Activated CD8-positive, alpha-beta memory T cell treated with anti-CD3 and anti-CD28 coated beads for 48 hours (primary cell): ENCODE data around the gene SAMD10.
"Not testable (repeated sequence)": the region's sequence is repeated elsewhere in the genome, so short reads cannot be mapped to it uniquely, and the experiment has no call there.

Source experiments
- DNase-seq, 3 experiments: peaks; one replicate each; pipeline ENCODE4 v3.0.0-alpha.2; 2020; ENCODE audit warnings: low read depth in 2 of 3, low spot score in 2 of 3

The SAMD10 gene

DNA sequence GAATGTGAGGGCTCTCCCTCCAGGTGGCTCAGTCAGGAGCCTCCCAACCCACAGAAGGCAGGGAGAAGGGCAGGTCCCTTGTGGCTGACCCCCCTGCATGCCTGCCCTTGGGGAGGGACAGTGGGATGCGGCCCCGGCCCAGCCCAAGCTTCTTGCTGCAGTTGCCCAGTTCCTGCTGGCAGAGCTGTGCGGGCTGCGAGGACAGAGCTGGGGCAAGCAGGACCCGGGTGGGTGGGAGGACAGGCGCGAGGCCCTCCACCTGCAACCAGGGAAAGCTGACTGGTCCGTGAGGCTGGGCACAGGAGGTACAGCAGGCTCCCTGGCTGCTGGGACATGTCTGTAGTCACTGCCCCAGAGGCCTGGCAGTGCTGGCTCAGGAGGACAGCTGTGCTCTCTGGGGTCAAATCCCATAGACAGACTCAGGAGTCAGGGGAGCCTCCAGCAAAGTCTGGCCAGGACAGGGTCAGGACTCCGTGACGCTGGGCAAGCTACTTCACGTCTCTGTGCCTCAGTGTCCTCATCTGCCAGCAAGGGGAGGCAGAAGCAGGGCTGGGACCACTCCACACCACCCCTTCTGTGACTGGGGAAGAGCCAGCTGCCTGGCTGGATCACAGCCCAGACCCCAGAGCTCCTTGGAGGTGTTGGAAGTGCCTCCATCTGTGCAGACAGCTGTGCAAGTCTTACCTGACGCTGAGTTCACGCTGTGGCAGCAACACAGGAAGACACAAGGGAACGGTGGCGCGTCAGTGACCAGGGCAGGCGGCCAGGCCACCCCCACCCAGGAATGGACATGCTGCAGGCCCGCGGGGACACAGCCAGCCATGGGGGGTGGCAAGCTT, 36.3 kb downstream of the SAMD10 start:
- no peak for DNase-seq

DNA sequence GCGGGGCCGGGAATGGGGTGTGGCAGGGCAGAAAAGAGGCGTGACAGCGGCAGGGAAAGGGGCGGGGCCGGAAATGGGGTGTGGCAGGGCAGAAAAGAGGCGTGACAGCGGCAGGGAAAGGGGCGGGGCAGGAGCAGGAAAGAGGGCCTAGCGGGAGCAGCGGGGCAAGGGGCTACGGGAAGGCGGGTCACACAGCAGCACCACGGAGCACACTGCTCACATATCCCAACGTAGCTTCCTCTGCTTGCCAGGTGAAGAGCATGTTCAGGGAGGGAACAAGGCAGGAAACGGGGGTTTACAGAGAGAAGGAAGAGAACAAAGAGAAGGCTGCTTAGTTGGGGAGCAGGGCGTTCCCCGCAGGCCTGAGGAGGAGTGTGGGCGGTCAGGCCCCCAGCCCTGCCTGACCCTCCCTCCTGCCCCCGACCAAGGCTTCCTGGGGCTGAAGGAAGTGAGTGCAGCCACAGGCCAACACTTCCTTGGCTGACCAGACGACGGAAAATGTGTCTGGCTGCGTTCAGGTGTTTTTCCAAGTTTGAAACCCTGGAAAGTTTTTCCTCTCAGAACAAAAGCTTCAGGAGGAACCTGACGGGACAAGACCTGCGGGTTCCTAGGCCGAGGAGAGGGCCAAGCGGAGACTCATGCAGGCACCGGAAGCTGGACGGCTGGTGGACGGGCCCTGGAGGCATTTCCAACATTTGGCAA, 37.0 kb downstream of the SAMD10 start:
- peak in 1 of 3 experiments; percentile 46 for DNase-seq

DNA sequence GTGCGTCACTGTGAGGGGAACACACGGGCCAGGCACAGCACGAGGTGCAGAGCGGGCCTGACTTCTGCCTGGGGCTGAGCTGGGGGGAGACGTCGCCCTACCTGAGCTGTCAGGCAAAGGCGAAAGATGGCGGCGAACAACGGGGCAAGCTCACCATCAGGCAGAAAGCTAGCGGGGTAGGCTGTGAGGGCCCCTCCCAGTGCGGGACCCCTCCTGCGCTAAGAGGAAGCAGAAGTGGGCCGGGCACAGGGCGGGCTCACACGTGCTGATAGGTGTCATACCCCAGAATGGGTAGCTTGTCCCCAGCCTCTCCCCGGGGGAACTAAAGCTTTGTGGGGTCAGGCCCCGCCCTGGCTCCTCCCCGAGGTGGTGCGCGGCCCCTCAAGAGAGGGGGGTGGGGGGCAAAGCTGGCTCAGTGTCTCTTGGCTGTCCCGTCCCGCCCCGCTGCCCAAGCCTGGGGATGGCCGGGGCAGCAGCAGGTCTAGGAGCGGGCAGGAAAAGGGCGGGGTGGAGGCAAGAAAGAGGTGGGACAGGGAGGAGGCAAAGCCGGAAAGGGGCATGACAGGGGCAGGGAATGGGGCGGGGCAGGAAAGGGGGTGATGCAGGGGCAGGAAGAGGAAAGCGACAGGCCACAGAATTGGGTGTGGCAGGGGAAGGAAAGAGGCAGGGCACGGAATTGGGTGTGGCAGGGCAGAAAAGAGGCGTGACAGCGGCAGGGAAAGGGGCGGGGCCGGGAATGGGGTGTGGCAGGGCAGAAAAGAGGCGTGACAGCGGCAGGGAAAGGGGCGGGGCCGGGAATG, 38.0 kb downstream of the SAMD10 start:
- DNase-seq, result peak in 1 of 3 experiments; percentile 59

DNA sequence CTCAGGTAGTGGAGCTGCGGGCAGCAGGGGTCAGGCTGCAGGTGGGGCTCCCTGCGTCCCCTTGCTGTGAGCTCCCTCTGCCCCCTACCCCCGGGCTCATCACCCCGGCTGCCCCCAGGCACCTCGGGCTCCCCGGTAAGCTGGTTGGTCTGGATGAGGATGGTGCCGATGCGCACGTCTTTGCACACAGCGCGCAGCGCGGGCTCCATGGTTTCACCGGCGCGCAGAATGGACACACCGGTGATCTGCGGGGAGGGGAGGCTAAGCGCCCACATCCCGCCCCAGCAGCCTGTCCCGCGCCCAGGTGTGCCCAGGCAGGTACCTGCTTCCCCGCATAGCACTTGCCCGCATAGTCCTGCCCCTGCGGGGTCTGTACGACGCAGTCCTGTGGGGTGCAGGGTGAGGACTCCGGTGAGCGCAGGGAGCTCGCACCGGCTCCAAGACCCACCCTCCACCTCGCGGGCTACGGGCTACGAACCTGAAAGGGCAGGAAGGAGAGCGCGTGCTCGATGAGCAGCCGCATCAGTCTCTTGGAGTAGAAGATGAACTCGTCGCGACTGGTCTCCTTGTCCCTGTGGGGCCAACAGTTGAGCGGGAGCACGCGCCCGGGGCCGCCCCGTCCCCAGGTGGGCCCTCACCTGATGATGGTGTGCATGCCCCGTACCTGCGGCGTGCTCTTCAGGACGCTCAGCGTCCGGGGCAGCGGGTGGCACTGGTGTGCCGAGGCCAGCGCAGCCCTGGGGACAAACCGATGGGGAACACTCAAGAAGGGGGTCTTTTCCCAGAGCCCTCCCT, 38.8 kb downstream of the SAMD10 start:
- DNase-seq, result no peak

DNA sequence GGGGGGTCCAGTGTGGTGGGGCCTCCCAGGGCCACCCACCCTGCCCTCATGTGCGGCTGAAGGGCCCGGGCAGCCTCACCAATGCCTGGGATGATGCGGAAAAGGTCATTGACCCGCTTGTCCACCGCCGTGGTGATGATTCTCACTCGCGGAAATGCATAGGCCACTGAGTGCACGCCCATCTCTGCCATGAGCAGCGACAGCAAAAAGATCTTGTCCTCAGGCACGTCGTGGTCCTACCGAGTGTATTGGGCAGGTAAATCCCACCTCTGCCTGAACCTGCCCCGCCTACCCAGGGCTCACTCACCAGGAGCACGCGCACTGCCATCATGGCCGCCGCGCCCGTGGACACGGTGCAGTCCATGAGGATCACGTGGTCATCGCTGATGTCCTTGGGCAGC, 39.4 kb downstream of the SAMD10 start:
- no peak for DNase-seq

DNA sequence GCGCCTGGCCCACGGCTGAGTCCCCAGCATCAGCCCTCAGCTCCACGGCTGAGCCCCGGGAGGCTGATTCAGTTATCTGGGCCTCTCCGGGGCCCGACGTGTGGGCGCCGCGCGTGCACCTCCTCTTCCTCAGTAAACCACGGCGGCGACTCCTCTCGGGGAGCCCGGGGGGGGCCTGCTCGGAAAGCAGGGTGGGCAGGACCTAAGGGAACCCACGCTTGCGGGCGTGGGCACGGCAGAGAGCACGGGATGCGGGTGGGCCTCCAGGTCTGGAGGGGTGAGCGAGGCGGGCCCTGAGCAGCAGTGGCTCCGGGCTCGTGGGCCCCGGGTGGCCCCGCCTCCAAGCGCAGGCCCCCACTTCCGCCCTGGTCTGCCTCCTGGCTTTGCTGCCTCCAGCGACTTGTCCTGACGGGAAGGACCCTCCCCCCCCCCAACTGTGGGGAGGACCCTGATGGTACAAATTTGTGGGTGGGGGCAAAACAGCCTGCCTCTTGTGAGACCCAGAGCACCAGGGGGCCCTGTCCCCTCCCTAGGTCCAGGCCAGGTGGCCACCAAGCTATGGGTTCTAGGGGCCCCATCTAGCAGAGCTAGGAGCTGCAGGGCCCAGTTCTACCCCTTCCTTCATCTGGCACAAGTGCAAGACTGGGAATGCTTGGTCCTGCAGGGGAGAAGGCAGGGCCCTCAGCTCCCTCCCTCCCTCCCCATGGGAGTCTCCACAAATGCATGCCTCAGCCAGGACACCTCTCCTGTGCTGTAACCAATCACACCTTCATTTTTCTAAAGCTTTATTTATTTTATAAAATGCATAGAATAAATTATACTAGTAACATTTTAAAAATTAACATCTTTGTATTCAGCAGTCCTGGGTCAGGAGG, 40.1 kb downstream of the SAMD10 start:
- DNase-seq, result no peak

DNA sequence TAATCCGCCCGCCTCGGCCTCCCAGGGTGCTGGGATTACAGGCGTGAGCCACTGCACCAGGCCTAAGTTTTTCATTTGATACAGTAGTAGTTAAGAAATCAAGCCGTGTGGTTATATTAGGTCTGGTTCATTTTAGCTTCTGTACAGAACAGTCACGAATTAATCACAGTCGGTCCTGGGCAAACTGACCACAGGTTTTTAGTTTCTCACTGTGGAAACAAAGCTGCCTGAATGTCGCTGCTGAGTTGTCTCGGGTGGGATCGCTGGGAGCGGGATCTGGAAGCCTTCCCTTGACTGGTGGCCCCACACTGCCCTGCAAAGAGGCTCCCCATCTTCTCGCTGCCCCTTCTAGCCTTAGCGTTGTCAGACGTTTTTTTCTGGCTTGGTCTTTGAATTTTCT, 41.8 kb downstream of the SAMD10 start:
- no peak for DNase-seq

DNA sequence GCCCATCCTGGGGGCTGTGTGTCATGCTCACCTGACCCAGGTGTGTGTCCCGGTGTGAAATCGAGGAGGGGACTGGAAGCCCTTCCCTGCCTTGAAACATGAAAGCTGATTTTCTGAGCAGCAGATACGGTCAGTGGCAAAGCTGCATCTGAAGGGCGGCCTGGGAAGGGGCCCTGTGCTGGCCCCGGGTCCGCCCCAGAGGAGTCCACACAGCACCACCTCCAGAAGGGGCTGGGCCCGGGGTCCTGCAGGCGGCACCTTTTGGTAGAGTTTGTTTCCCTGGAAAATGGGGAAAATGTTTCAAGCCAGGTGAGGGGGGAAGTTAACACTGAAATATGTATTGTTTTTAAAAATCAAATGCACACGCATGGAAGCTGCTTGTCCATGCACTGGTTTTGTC, 44.0 kb downstream of the SAMD10 start:
- DNase-seq, result no peak

DNA sequence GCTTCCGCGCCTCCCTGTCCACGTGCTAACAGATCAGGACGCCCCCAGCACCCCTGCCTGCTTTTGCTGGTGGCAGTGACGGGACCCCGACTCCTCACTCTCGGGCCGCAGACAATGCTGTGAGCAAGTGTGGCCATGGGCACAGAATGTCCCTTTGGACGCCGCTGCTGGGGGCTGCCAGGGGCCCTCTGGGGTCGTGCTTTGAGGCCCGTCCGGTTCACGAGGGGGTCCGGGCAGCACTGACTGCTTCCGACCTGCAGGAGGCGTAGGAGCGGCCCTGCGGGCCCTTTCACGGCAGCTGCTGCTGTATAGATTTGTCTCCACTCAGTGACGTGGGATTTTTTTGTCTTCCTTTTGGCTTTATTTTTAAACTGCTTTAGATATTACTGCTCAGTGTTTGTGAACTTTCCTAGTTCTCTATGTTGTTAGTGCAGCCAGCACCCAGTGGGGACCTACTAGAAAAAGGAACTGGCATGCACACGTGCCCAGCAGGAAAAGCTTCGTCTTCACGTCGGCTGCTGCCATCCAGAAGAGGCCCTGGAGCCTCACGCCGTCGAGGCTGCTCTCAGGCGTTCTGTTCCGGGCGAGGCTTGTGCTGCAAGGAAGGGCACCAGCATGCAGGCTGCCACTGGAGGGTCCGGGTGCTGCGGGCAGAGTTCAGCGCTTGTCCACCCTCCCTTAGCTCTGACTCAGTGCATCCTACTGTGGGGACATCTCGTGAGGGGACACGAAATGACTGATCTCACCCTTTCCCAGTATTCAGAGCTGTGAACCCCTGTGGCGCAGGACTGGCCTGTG, 45.0 kb downstream of the SAMD10 start:
- no peak for DNase-seq

DNA sequence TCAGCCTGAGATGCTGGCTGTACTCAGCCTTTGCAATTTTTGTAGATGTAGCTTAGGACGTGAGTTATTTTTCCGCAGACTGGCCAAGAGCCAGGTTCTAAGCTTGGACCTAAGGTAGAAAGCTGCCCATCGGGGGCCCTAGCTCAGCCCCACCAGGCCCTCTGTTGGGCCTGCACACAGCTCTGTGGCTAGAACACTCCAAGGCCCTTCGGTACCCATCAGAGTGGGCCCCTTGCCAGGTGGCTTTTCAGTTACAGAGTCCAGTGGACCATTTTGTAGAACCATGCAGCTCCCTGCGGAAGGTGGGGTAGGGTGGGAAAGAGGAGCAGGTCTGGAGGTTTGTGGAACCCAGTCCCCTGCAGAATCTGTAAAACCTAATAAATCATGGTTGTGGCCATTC, 45.8 kb downstream of the SAMD10 start:
- no peak for DNase-seq

DNA sequence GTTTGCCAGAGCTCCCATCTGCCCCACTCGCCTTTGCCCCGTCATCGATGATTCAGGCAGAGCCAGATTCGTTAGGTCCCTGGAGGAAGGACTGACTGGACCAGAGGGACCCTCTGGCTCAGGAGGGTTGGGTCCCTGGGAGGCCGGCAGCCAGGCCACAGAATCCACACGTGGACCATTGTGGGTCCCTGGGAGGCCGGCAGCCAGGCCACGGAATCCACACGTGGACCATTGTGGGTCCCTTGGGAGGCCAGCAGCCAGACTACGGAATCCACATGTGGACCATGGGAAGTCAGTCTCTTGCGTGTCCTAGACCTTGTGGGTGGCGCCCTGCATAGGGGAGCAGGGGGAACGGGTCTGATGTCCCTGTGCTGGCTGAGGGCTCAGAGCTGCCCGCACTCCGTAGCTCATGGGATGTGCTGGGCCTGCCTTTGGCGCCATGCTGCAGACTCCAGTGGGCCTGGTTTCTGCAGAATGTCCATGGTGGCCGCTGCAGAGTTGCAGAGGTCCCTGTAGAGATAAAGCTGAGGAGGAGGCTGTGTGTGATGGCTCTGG, 46.8 kb downstream of the SAMD10 start:
- DNase-seq, result no peak

DNA sequence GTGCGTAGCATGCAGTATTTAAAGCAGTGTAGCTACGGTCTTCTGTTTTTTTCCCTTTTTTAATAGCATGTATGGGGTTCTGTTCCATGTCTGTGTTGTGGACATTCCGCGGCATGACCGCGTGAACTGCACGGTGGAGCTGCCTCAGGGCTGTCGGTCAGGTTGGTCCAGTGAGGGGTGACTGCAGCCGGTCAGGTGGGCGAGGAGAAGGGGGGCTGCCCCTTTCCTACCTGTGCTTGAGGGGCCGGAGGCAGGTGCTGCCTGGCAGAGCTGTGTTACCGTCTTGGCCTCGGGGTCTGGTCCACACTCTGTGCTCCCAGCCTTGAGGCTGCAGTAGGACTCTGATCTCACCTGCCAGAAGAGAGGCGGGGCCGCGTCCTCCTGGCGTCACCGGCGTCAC, 47.7 kb downstream of the SAMD10 start:
- no peak for DNase-seq

DNA sequence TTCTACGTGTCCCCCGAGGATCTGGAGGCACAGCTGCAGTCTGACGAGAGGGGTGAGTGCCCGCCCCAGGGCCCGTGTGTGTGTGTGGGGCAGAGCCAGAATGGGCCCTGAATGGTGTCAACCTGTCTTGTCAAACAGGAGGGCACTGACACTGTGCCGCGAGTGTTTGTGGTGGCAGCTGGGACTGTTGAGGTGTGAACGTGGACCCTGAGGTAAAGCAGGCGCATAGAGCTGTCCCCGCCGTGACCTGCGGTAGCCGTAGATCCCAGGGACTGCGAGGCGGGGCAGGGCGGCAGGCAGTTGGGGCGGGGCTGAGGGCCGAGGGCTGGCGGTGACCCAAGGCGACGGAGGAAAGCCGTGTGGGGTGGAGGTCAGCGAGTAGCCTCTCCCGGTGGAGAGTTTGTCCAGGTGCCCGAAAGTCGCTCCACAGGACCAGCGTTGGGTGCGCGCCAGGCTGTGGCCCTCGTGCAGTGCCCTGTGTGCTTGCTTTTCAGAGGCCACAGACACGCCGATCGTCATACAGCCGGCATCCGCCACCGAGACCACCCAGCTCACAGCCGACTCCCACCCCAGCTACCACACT, 48.4 kb downstream of the SAMD10 start:
- DNase-seq, result no peak

DNA sequence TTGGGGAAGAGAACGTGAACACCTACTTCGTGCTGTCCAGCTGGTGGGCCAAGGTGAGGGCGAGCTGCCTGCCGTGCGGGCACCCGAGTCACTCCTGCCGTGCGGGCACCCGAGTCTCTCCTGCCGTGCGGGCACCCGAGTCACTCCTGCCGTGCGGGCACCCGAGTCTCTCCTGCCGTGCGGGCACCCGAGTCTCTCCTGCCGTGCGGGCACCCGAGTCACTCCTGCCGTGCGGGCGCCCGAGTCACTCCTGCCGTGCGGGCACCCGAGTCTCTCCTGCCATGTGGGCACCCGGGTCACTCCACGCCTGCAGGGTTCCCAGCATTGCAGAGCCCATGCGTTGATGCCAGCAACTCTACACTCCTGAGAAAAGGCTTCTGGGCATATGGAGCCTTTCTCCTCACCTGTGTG, 50.0 kb downstream of the SAMD10 start:
- not testable (repeated sequence) for DNase-seq

DNA sequence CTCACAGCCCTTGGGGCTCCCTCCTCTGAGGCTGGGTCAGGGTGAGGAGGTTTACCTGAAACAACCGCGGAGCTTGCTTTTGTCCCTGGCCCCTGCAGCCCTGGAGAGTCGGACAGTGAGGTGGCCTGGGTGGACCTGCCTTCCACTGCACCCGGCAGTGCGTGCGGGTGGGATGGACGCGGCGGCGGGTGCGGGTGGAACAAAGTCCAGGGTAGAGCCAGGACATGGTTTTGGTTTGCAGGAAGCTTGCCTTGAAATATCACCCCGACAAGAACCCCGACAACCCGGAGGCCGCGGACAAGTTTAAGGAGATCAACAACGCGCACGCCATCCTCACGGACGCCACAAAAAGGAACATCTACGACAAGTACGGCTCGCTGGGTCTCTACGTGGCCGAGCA, 50.4 kb downstream of the SAMD10 start:
- DNase-seq, result no peak

DNA sequence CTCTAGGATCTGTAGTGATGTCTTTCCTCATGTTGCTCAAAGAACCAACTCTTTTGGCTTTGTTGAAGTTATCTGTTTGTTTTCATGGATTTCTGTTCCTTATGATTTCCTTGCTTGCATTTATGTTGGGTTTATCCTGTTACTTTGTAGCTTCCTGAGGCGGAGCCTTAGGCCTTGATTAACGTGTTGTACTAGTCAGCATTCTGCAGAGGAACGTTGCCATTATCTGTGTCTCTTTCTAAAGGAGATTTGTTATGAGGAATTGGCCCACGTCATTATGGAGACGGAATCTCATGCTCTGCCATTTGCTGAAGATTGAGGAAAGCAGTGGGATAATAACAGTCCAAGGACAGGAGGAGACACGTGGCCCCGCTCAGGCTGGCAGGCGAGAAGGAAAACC, 53.1 kb downstream of the SAMD10 start:
- DNase-seq, result no peak

DNA sequence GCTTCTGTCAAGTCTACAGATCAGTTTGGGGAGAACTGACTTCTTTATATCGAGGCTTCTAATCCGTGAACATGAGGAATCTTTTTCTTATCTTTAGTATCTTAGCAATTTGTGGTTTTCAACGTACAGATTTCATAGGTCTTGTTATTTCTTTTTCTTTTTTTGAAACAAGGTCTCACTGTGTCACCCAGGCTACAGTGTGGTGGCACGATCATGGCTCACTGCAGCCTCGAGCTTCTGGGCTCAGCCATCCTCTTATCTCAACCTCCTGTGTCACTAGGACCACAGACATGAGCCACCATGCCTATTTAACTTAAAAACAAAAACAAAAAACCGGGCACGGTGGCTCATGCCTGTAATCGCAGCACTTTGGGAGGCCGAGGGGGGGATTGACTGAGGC, 55.2 kb downstream of the SAMD10 start:
- DNase-seq, result no peak
